Measurements from ENCODE around the gene CCDC141.
"Not testable (repeated sequence)": the region's sequence is repeated elsewhere in the genome, so short reads cannot be mapped to it uniquely, and the experiment has no call there.

DNA sequence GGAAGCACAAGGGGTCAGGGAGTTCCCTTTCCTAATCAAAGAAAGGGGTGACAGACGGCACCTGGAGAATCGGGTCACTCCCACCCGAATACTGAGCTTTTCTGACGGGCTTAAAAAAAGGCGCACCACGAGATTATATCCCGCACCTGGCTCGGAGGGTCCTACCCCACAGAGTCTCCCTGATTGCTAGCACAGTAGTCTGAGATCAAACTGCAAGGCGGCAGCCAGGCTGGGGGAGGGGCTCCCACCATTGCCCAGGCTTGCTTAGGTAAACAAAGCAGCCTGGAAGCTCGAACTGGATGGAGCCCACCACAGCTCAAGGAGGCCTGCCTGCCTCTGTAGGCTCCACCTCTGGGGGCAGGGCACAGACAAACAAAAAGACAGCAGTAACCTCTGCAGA lies 67.3 kb downstream of the CCDC141 start:
- TF ChIP-seq, protein P1, sequence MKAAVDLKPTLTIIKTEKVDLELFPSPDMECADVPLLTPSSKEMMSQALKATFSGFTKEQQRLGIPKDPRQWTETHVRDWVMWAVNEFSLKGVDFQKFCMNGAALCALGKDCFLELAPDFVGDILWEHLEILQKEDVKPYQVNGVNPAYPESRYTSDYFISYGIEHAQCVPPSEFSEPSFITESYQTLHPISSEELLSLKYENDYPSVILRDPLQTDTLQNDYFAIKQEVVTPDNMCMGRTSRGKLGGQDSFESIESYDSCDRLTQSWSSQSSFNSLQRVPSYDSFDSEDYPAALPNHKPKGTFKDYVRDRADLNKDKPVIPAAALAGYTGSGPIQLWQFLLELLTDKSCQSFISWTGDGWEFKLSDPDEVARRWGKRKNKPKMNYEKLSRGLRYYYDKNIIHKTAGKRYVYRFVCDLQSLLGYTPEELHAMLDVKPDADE (IDR thresholded peaks at IDR 0.05) = not testable (repeated sequence)
- TF ChIP-seq POLR2AphosphoS5 (IDR thresholded peaks at IDR 0.05; ENCODE audit: low read depth); EZH2 (IDR thresholded peaks at IDR 0.05; ENCODE audit: low read depth, unreplicated experiment); NANOG (IDR thresholded peaks at IDR 0.05; ENCODE audit: borderline replicate concordance); EZH2phosphoT487 (IDR thresholded peaks at IDR 0.05; ENCODE audit: unreplicated experiment): not testable (repeated sequence)
- TF ChIP-seq, protein P2, sequence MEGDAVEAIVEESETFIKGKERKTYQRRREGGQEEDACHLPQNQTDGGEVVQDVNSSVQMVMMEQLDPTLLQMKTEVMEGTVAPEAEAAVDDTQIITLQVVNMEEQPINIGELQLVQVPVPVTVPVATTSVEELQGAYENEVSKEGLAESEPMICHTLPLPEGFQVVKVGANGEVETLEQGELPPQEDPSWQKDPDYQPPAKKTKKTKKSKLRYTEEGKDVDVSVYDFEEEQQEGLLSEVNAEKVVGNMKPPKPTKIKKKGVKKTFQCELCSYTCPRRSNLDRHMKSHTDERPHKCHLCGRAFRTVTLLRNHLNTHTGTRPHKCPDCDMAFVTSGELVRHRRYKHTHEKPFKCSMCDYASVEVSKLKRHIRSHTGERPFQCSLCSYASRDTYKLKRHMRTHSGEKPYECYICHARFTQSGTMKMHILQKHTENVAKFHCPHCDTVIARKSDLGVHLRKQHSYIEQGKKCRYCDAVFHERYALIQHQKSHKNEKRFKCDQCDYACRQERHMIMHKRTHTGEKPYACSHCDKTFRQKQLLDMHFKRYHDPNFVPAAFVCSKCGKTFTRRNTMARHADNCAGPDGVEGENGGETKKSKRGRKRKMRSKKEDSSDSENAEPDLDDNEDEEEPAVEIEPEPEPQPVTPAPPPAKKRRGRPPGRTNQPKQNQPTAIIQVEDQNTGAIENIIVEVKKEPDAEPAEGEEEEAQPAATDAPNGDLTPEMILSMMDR (conservative IDR thresholded peaks at IDR 0.05; ENCODE audit: low read depth in 2 of 2) = not testable (repeated sequence)

All from GM23338 (cell line).